Hippocampal formation (tissue), 2 donors: ENCODE measurements around the gene GPR137C.
"Not testable (repeated sequence)": the region's sequence is repeated elsewhere in the genome, so short reads cannot be mapped to it uniquely, and the experiment has no call there.

ENCODE experiments used
- DNase-seq, 2 donors: peaks; one replicate each; lab custom pipeline; 2025; lab: John Stamatoyannopoulos, UW

Gene GPR137C

GRCh38 chr14:52563120-52563519 lies 10.5 kb downstream of the GPR137C start:
- DNase-seq, result no peak

GRCh38 chr14:52568454-52568853 lies 15.8 kb downstream of the GPR137C start:
- DNase-seq, result not testable (repeated sequence)

GRCh38 chr14:52575858-52576257 lies 23.2 kb downstream of the GPR137C start:
- no peak for DNase-seq

DNA sequence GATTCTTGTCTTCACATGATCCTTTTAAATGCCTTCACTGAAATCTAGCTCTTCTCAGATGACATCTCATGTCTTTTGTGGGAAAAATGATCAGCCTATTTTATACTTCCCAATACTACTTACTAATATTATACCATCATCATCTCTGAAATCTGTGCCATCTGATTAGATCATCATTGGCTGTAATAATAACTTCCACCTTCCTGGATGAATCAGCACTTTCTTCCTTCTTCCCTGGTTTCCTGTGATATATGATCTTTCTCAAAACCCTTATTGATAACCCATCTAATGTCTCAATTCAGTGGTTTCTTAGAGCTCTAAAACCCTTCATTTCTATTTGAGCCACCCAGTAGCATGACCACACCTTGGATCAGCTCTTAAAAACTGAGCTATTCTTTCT lies 30.9 kb downstream of the GPR137C start:
- no peak for DNase-seq

DNA sequence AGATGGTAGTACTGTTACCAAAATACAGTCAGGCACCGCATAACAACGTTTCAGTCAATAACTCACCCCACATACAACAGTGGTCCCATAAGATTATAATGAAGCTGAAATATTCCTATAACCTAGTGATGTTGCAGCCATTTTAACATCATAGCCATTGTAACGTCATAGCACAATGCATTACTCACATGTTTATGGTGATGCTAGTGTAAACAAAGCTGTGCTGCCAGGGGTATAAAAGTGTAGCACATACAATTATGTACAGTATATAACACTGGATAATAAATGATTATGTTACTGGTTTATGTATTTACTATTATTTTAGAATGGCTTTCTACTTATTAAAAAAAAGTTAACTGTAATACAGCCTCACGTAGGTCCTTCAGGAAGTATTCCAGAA lies 37.0 kb downstream of the GPR137C start:
- DNase-seq, result no peak

- no peak for DNase-seq
Measured at GRCh38 chr14:52590318-52590717, 37.7 kb downstream of the GPR137C start.

GRCh38 chr14:52596320-52596719 lies 43.7 kb downstream of the GPR137C start:
- DNase-seq, result no peak

DNA sequence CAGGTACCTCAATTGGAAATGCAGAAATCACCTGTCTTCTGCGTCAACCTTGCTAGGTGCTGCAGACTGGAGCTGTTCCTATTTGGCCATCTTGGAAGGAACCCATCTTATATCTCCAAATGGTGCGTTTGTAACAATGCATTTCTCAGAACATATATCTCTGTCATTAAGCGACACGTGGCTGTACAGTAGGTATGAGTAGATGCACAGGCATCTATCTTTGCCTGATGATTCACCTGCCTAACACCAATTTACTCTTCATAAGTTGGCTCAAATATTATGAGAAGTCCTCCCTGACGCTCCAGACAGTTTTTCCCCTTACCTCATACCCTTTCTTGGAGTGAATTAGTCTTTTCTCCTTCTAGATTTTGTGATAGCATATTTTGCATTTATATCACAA lies 44.2 kb downstream of the GPR137C start:
- DNase-seq, result no peak

DNA sequence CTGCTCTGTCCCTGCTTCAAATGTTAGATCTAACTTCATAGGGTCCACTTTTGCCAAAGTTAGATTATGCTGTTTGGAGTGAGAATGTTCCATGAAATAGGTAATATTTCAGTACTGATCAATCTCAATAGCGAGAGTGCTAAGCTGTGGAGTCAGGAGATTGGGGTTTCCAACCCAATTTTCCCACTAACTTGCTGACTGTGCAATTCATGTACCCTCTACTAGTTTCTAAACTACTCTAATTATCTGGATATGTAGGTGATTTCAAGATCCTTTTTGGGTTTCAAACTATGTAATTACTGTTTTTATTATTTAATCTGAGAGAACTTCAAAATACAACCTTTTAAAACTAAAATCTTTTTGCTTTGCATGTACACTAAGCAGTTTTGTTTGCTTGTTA lies 45.9 kb downstream of the GPR137C start:
- no peak for DNase-seq

DNA sequence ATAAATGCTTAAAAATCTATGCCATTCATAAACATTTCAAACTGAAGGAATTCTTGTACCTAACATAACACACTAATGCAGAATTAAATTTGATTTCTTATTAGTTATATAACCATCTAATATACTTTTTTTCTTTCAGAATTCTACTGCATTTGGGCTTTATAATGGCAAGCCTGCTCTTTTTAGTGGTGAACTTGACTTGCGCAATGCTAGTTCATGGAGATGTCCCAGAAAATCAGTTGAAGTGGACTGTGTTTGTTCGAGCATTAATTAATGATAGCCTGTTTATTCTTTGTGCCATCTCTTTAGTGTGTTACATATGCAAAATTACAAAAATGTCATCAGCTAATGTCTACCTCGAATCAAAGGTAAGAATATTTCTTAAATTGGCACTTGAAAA lies 47.3 kb downstream of the GPR137C start:
- no peak for DNase-seq

DNA sequence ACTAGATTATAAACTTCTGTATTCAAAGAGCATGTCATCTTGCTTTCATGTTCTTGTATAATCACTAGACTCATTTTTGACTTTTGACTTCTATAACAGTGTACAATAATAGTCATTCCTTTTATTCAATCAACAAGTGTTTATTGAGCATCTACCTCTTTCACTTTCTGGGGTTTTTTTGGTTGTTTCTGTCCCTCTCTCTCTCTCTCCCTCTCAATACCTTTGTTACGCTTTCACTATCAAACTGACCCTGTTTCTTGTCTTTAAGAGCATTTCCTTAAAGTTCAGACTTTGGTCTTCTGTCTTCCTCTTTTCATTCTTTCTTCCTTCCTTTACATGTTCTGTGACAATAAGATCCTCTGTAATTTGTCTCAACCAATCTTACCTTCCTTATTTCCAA lies 49.5 kb downstream of the GPR137C start:
- DNase-seq, result no peak

- DNase-seq, result no peak
Measured at GRCh38 chr14:52607061-52607460, 54.4 kb downstream of the GPR137C start.

- DNase-seq, result no peak
Measured at GRCh38 chr14:52609445-52610044, 56.9 kb downstream of the GPR137C start.

- DNase-seq, result no peak
Measured at GRCh38 chr14:52610187-52610586, 57.6 kb downstream of the GPR137C start.

DNA sequence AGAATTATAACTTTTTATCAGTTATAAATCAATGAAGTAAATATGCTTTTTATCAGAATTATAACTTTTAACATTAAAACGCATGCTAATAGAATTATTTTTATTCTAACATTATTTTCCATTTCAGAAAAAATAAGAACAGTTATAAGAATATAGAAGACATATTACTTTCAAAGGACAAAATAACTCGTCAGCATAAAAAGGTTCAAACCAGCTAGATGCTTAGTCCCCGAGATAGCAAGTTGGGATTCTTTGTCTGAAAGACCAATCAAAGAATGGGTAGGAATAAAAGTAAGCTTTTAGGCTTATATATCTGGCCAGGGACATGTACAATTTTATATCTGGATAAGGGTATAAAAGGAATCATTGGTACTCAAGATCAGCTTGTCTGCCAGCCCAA lies 66.0 kb downstream of the GPR137C start:
- DNase-seq, result no peak

DNA sequence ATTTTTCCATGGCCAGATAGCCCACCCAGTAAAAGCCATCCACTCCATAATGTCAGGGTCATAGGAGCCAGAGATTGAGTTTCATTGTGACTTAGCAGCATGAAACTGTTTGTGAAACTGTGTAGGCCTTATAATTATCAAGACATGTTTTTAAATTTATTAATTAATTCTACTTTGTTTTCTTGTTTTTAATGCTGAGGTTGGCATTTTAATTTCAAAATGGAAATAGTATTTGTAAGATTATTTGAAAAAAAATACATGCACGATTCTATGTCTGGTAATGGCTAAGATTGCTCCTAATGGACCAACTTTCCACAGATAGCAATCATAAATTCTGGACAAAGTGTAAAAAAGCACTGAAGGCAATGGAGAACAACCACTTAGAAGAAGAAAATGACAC lies 67.1 kb downstream of the GPR137C start:
- no peak for DNase-seq

- DNase-seq, result no peak
Measured at GRCh38 chr14:52640137-52640536, 87.5 kb downstream of the GPR137C start.

DNA sequence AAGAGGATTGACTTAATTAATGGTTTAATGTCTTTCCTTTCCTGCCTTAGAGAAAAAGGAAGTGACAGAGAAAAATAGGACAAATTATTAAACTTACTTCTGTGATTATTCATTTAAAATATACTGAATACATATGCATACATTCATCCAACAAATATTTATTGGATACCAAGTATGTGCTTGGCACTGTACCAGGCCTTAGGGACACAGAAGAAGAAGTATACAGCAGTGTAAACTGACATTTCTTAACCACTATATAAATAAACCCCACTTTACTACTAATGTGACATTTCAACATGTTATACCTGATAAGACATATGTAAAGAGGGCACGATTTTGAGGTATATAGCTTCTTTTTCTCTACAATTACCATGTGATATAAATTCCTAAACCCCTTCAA lies 89.1 kb downstream of the GPR137C start:
- no peak for DNase-seq

DNA sequence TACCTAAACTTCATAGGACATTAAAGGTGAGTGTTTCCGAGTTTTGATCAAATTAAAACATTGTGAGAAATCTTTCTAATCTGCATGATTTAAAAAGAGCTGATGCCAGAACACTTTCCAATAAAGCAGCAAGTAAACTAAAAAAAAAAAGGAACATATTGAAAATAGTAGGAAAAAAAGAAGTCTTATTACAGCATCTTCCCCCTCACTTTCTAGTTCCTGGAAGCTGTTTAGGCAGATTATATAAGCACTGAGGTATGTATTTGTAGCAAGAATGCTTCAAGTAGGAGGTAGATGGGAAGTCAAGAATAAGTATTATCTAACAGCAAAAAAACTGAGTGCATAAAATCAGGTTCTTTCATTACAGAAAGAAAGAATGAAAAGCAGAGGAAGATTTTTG lies 96.9 kb downstream of the GPR137C start:
- peak in 1 of 2 donors; percentile 59 for DNase-seq

- DNase-seq, result no peak
Measured at GRCh38 chr14:52650774-52651173, 98.1 kb downstream of the GPR137C start.

- DNase-seq, result no peak
Measured at GRCh38 chr14:52656905-52657304, 104.3 kb downstream of the GPR137C start.

DNA sequence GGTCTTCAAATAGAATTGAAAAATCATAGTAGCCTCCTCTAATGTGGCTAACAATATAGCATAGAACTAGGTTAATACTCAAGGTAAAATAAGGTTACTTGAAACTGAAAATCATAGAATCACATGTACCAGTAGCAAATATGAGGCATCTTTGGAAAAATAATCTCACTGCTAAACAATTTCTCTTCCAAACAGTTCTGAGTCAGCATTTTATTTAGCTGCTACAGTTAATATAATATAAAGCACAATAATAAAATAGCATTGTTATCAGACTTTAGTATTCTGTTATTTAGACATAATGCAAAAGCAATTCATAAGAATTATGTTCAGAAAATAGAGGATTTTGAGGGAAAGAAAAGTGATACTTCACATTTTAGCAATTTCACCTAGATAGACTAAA lies 107.7 kb downstream of the GPR137C start:
- DNase-seq, result no peak

DNA sequence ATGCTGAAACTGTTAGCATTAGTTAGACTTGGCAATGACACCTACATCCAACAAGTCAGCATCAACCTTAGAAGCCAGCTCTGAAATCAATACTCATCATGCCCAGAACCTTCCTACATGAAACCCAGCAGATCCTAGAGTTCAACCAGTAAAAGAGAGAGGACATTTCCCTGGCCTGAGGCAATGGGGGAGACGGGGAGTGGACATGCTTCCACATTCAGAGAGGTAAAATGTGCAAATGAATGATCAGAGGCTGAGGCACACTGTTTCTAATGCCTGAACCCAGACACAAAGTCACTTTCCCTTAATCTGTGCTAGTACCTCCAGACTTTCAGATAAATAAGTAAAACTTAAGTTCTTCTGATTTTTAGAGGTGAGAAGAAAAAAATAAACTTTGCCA lies 108.2 kb downstream of the GPR137C start:
- DNase-seq, result no peak

DNA sequence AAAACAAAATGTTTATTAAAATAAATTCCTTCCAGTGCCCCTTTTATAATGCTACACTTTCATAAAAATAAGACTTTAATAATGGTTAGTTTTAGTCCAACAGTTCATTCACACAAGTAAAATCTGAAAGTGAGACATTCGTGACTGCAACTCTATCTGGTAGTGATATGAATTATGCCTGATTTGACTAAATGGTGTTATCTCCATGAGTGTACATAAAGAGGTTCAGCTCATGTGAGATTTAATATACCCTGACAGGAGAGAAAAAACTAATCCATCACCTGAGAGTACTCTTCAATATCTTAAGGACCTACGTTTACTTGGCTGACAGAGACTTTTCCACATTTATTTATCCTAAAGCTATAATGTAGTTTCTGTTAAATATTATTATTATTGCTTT lies 108.7 kb downstream of the GPR137C start:
- DNase-seq, result no peak

- DNase-seq, result no peak
Measured at GRCh38 chr14:52663850-52664249, 111.2 kb downstream of the GPR137C start.
